GM23338 (cell line): ENCODE results near the gene ALPL. TPM values are rescaled to one million over a fixed set of nuclear protein-coding genes. Genes with fewer than 3 reads are reported as not detected.

Experiments
- ATAC-seq: fragments of 200-7000 bp; cut with Tn5 transposase; 3 replicates; pipeline ENCODE4 v1.9.1; 2020
- DNase-seq: peaks from one replicate; pipeline ENCODE4 v3.0.0-alpha.2; 2015; ENCODE audit warnings: low spot score
- H2AFZ ChIP-seq: fragments of 200-600 bp; sonication (generic); 2 replicates; pipeline ENCODE4 v1.8.0; 2016; ENCODE audit warnings: antibody characterized with exemption, mild to moderate bottlenecking, moderate library complexity
- H3F3A ChIP-seq: fragments of 200-600 bp; sonication (generic); replicated peaks from 2 replicates; pipeline ENCODE4 v1.8.0; 2017; ENCODE audit warnings: antibody characterized with exemption, mixed run types, low read depth
- H3K27ac ChIP-seq: fragments of 200-600 bp; sonication (generic); 2 replicates; pipeline ENCODE4 v1.6.1; 2016; ENCODE audit warnings: low read depth
- H3K27me3 ChIP-seq: fragments of 200-600 bp; sonication (generic); 2 replicates; pipeline ENCODE4 v1.8.0; 2016; ENCODE audit warnings: mild to moderate bottlenecking, mixed run types, moderate library complexity; ENCODE audit not compliant: insufficient read depth
- H3K36me3 ChIP-seq: fragments of 200-600 bp; sonication (generic); 2 replicates; pipeline ENCODE4 v1.8.0; 2016; ENCODE audit warnings: mild to moderate bottlenecking; ENCODE audit not compliant: insufficient read depth
- H3K4me1 ChIP-seq: fragments of 200-600 bp; sonication (generic); 2 replicates; pipeline ENCODE4 v1.8.0; 2016; ENCODE audit warnings: mild to moderate bottlenecking, moderate library complexity; ENCODE audit not compliant: insufficient read depth
- H3K4me2 ChIP-seq: fragments of 200-600 bp; sonication (generic); 2 replicates; pipeline ENCODE4 v1.7.1; 2017; ENCODE audit warnings: mixed run types
- H3K4me3 ChIP-seq: fragments of 200-600 bp; sonication (generic); 2 replicates; pipeline ENCODE4 v1.6.1; 2016; ENCODE audit warnings: mixed run types
- H3K79me2 ChIP-seq: fragments of 200-600 bp; sonication (generic); replicated peaks from 2 replicates; pipeline ENCODE4 v1.8.0; 2017; ENCODE audit warnings: mild to moderate bottlenecking; ENCODE audit not compliant: insufficient read depth
- H3K9me2 ChIP-seq: fragments of 200-600 bp; sonication (generic); 2 replicates; pipeline ENCODE4 v1.8.0; 2017; ENCODE audit not compliant: insufficient read depth
- H4K20me1 ChIP-seq: fragments of 200-600 bp; sonication (generic); replicated peaks from 2 replicates; pipeline ENCODE4 v1.8.0; 2017; ENCODE audit warnings: mild to moderate bottlenecking; ENCODE audit not compliant: insufficient read depth
- H3K27ac Mint-ChIP-seq: 2 replicates; pipeline ENCODE4 v1.8.0; 2020; ENCODE audit warnings: inconsistent platforms, mild to moderate bottlenecking, moderate library complexity, mixed read lengths
- H3K27me3 Mint-ChIP-seq: 3 replicates; pipeline ENCODE4 v1.8.0; 2022; ENCODE audit warnings: low read depth, mild to moderate bottlenecking, moderate library complexity, mixed read lengths, inconsistent platforms; ENCODE audit not compliant: insufficient read depth, poor library complexity
- H3K36me3 Mint-ChIP-seq: 3 replicates; pipeline ENCODE4 v1.8.0; 2021; ENCODE audit warnings: low read depth, mild to moderate bottlenecking, inconsistent platforms, moderate library complexity, mixed read lengths
- H3K4me1 Mint-ChIP-seq: 3 replicates; pipeline ENCODE4 v1.8.0; 2020; ENCODE audit warnings: mild to moderate bottlenecking, inconsistent platforms, mixed read lengths
- H3K4me3 Mint-ChIP-seq: 3 replicates; pipeline ENCODE4 v1.8.0; 2021; ENCODE audit warnings: moderate library complexity, mild to moderate bottlenecking, inconsistent platforms, mixed read lengths
- H3K9me3 Mint-ChIP-seq: 3 replicates; pipeline ENCODE4 v1.8.0; 2020; ENCODE audit warnings: moderate library complexity, mild to moderate bottlenecking, inconsistent platforms, mixed read lengths
- CREB1 ChIP-seq: fragments of 250-450 bp; sonication (Bioruptor Pico); IDR thresholded peaks from 2 replicates; pipeline ENCODE4 v1.5.0; 2020; ENCODE audit warnings: low read depth, mild to moderate bottlenecking, moderate library complexity
- EZH2phosphoT487 ChIP-seq: fragments of 200-600 bp; sonication (generic); IDR thresholded peaks from one replicate; pipeline ENCODE4 v1.8.1; 2018; ENCODE audit warnings: antibody characterized with exemption; ENCODE audit not compliant: unreplicated experiment
- NANOG ChIP-seq: IDR thresholded peaks from 2 replicates; pipeline ENCODE4 v1.6.1; 2016; ENCODE audit warnings: antibody characterized with exemption, borderline replicate concordance
- POLR2AphosphoS5 ChIP-seq: IDR thresholded peaks from 2 replicates; pipeline ENCODE4 v1.6.1; 2016; ENCODE audit warnings: antibody characterized with exemption, low read depth
- ZNF114 ChIP-seq: fragments of 250-450 bp; sonication (Bioruptor Pico); IDR thresholded peaks from 2 replicates; pipeline ENCODE4 v1.5.0; 2020; ENCODE audit warnings: mild to moderate bottlenecking, moderate library complexity
- ZNF331 ChIP-seq: fragments of 250-450 bp; sonication (Bioruptor Pico); IDR thresholded peaks from 2 replicates; pipeline ENCODE4 v1.5.0; 2020; ENCODE audit warnings: low read depth, mild to moderate bottlenecking, moderate library complexity
- polyA plus RNA-seq: library from polyadenylated mRNA; unstranded; fragments of >200 nt; fragmentation: Nextera tagmentation; extraction: Ambion mirVana; gene quantifications from 2 replicates; pipeline ENCODE4 v1.2.1, GENCODE V29; 2016
- total RNA-seq: library from RNA; depleted of rRNA; stranded (reverse); fragments of >200 nt; shearing (Covaris generic); gene quantifications from 2 replicates; pipeline ENCODE4 v1.2.3, GENCODE V29; 2014
- TF ChIP-seq, protein P1 (sequence below): IDR thresholded peaks from 2 replicates; pipeline ENCODE4 v1.6.1; 2016; ENCODE audit warnings: antibody characterized with exemption
- TF ChIP-seq, protein P2 (sequence below): IDR thresholded peaks from one replicate; pipeline ENCODE4 v1.6.1; 2018; ENCODE audit warnings: antibody characterized with exemption; ENCODE audit not compliant: unreplicated experiment
- TF ChIP-seq, protein P3 (sequence below), 2 experiments: fragments of 200-600 bp in 1 of 2; sonication (generic) in 1 of 2; conservative IDR thresholded peaks; 2 replicates each; pipeline versions ENCODE4 v1.5.1 to v1.6.1; 2016 to 2017; ENCODE audit warnings: antibody characterized with exemption in 2 of 2, low read depth in 2 of 2, mild to moderate bottlenecking in 2 of 2, moderate library complexity in 1 of 2

ALPL gene
- total and polyA plus RNA-seq, 2 experiments from 2014 or later, result 116 to 187 TPM

DNA sequence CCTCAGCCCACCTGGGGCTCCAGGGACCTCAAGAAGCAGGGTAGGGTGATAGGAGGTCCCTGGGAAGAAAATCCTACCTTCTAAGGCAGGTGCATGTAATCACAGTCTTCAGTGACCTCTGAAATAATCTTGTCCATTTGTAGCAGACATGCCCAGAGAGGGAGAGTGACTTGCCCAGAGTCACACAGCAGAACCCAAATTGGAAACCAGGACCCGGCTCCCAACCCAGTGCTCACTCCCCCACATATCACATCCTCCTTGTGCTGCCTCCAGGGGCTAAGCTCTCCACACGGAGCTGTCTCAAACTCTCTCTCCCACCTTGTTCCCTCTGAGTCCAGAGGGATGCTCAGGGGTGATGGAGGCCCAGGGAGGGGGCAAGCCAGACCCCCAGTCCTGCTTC lies 87.4 kb downstream of the ALPL start (continued):
- TF ChIP-seq NANOG, result no peak
- TF ChIP-seq EZH2phosphoT487, result no peak
- no peak for TF ChIP-seq ZNF331 (CRISPR knock-in tag)
- TF ChIP-seq, protein P1, sequence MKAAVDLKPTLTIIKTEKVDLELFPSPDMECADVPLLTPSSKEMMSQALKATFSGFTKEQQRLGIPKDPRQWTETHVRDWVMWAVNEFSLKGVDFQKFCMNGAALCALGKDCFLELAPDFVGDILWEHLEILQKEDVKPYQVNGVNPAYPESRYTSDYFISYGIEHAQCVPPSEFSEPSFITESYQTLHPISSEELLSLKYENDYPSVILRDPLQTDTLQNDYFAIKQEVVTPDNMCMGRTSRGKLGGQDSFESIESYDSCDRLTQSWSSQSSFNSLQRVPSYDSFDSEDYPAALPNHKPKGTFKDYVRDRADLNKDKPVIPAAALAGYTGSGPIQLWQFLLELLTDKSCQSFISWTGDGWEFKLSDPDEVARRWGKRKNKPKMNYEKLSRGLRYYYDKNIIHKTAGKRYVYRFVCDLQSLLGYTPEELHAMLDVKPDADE, result no peak
- TF ChIP-seq POLR2AphosphoS5, result no peak
- no peak for TF ChIP-seq CREB1 (CRISPR knock-in tag)
- TF ChIP-seq, protein P2, sequence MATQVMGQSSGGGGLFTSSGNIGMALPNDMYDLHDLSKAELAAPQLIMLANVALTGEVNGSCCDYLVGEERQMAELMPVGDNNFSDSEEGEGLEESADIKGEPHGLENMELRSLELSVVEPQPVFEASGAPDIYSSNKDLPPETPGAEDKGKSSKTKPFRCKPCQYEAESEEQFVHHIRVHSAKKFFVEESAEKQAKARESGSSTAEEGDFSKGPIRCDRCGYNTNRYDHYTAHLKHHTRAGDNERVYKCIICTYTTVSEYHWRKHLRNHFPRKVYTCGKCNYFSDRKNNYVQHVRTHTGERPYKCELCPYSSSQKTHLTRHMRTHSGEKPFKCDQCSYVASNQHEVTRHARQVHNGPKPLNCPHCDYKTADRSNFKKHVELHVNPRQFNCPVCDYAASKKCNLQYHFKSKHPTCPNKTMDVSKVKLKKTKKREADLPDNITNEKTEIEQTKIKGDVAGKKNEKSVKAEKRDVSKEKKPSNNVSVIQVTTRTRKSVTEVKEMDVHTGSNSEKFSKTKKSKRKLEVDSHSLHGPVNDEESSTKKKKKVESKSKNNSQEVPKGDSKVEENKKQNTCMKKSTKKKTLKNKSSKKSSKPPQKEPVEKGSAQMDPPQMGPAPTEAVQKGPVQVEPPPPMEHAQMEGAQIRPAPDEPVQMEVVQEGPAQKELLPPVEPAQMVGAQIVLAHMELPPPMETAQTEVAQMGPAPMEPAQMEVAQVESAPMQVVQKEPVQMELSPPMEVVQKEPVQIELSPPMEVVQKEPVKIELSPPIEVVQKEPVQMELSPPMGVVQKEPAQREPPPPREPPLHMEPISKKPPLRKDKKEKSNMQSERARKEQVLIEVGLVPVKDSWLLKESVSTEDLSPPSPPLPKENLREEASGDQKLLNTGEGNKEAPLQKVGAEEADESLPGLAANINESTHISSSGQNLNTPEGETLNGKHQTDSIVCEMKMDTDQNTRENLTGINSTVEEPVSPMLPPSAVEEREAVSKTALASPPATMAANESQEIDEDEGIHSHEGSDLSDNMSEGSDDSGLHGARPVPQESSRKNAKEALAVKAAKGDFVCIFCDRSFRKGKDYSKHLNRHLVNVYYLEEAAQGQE, result no peak
- TF ChIP-seq, protein P3, sequence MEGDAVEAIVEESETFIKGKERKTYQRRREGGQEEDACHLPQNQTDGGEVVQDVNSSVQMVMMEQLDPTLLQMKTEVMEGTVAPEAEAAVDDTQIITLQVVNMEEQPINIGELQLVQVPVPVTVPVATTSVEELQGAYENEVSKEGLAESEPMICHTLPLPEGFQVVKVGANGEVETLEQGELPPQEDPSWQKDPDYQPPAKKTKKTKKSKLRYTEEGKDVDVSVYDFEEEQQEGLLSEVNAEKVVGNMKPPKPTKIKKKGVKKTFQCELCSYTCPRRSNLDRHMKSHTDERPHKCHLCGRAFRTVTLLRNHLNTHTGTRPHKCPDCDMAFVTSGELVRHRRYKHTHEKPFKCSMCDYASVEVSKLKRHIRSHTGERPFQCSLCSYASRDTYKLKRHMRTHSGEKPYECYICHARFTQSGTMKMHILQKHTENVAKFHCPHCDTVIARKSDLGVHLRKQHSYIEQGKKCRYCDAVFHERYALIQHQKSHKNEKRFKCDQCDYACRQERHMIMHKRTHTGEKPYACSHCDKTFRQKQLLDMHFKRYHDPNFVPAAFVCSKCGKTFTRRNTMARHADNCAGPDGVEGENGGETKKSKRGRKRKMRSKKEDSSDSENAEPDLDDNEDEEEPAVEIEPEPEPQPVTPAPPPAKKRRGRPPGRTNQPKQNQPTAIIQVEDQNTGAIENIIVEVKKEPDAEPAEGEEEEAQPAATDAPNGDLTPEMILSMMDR (conservative IDR thresholded peaks at IDR 0.05; ENCODE audit: low read depth in 2 of 2), result no peak

DNA sequence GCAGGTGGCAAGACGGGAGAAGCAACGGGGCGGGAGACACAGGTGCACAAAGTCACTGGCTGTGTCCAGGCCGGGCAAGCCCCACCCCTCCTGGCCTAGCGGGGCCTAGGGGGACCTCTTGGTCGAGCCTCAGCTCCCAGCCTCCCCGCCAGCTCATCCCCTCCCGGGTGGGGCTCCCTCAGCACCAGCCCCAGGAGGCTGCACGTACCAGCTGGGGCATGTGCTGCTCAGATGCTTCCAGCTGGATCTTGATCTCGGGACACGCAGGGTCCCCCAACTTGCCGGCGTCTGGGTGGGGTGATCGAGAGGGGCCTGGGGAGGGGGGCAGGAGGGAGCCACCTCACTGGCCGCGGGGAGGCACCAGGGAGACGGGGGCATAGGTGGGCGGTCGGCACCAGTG lies 88.5 kb downstream of the ALPL start:
- H3K27me3 ChIP-seq, result no peaks in the 10 kb centered on the region
- H3K79me2 ChIP-seq, result no peaks in the 10 kb centered on the region
- no peaks in the 10 kb centered on the region for H3K36me3 ChIP-seq
- no peak overlapping the region for H2AFZ ChIP-seq
- no peak overlapping the region for H3K4me2 ChIP-seq
- no peaks in the 10 kb centered on the region for H3F3A ChIP-seq
- no peaks in the 10 kb centered on the region for H3K4me1 ChIP-seq
- peaks cover 23% of the 10 kb centered on the region for H3K27me3 Mint-ChIP-seq
- H3K9me3 Mint-ChIP-seq, result no peaks in the 10 kb centered on the region; the same call in 2 of the 3 replicates
- DNase-seq (no peak), ATAC-seq (no peak)
- no peak overlapping the region for H3K27ac Mint-ChIP-seq
- H3K9me2 ChIP-seq, result no peaks in the 10 kb centered on the region
- H3K4me3 Mint-ChIP-seq, result no peak overlapping the region
- no peaks in the 10 kb centered on the region; the same call in 2 of the 3 replicates for H3K4me1 Mint-ChIP-seq
- H3K4me3 ChIP-seq, result no peak overlapping the region
- no peaks in the 10 kb centered on the region for H3K36me3 Mint-ChIP-seq
- no peak overlapping the region for H3K27ac ChIP-seq
- H4K20me1 ChIP-seq, result no peaks in the 10 kb centered on the region
- TF ChIP-seq, protein P3 (conservative IDR thresholded peaks at IDR 0.05; ENCODE audit: low read depth in 2 of 2), result no peak
- TF ChIP-seq, protein P2, result no peak
- TF ChIP-seq ZNF114 (CRISPR knock-in tag), result no peak
- no peak for TF ChIP-seq POLR2AphosphoS5
